Pancreas (tissue), 10 donors: ENCODE measurements around the gene COLEC11. TPM values are rescaled to one million over a fixed set of nuclear protein-coding genes. Genes with fewer than 3 reads are reported as not detected.

ENCODE experiments used
- ATAC-seq, 4 donors: fragments of 200-7000 bp; cut with Tn5 transposase; one replicate each; pipeline versions ENCODE4 v1.8.0 to v1.9.1; 2020; ENCODE audit warnings: mild to moderate bottlenecking in 4 of 4, moderate library complexity in 4 of 4
- DNase-seq, 6 donors: peaks; one replicate each; pipeline ENCODE4 v3.0.0-alpha.2; 2020
- FAIRE-seq: peaks from 2 replicates; lab custom pipeline; 2012; peaks lifted over from hg19 to GRCh38; lab: Jason Lieb, UNC
- H3K27ac ChIP-seq, 4 donors: fragments of 200-600 bp; sonication (generic); 1 replicate in 3 of 4; 2 replicates in 1 of 4; pipeline versions ENCODE4 v1.5.0 to v1.8.0; 2020
- H3K27me3 ChIP-seq, 4 donors: fragments of 200-600 bp; one replicate each; pipeline ENCODE4 v1.8.0; 2021
- H3K36me3 ChIP-seq, 3 donors: fragments of 200-600 bp; sonication (generic) in 1 of 3; one replicate each; pipeline versions ENCODE4 v1.5.0 to v1.8.0; 2020 to 2021
- H3K4me1 ChIP-seq, 3 donors: fragments of 200-600 bp; one replicate each; pipeline ENCODE4 v1.8.0; 2021
- H3K4me3 ChIP-seq, 4 donors: fragments of 200-600 bp; sonication (generic) in 2 of 4; one replicate each; pipeline versions ENCODE4 v1.5.0 to v1.8.0; 2020 to 2021
- H3K9me3 ChIP-seq, 4 donors: fragments of 200-600 bp; one replicate each; pipeline ENCODE4 v1.8.0; 2021
- CTCF ChIP-seq, 4 donors: fragments of 200-600 bp; sonication (generic) in 3 of 4; IDR thresholded peaks; one replicate each; pipeline versions ENCODE4 v1.5.0 to v1.8.0; 2021; ENCODE audit warnings: antibody characterized with exemption in 4 of 4
- WGBS, 2 donors: extraction: QIAGEN DNeasy Blood & Tissue Kit; methylation state at CpG; one replicate each; pipeline ENCODE4 v1.1.7; 2013; 5-methylcytosine and 5-hydroxymethylcytosine counted together
- intact Hi-C, 3 donors: fragments of 100-400 bp; cut with DNase I; formaldehyde crosslinking; loops; one replicate each; pipeline versions ENCODE4 v1.11.1 to v1.14.2; 2022
- polyA plus RNA-seq, 2 donors: library from polyadenylated mRNA; stranded (reverse); fragments of 200-250 nt; gene quantifications; one replicate each; pipeline ENCODE4 v1.2.3, GENCODE V29; 2013
- total RNA-seq, 6 donors: library from RNA; stranded (reverse); fragmentation: NEBNext Ultra II Directional in 4 of 6; extraction: Animal tissue kit (Norgen Biotek cat#: 25700) in 4 of 6; gene quantifications; one replicate each; pipeline versions ENCODE4 v1.2.1 to v1.2.4, GENCODE V29; 2021 to 2023
- donor health status: healthy with polysubstance abuse.
- donor health status: DM: no; HTN: no; CAD: no; lungs with moderate emphysema.
- donor health status: DM: no; HTN: no; CAD: no.
- donor health status: control.
- donor health status: control.
- donor health status: Bipolar disorder and iron deficiency.
- donor health status: DM: yes; HTN: yes; CAD: no.
- donor health status: DM: no; HTN: no; CAD: no.
- donor health status: DM: no; HTN: no; CAD: no.
- donor health status: DM: yes; HTN: yes; CAD: no.

Gene COLEC11
- total and polyA plus RNA-seq, 8 donors: 2.0 to 11.9 (median 3.5) TPM

- H3K9me3 ChIP-seq: no peaks in the 10 kb centered on the region
- H3K4me3 ChIP-seq: no peak overlapping the region
- TF ChIP-seq CTCF (IDR thresholded peaks at IDR 0.05): no peak
- FAIRE-seq: no peak
- ATAC-seq: no peak
- 50 to 58% methylated on average over 20 of the region's 20 CpGs for WGBS, 2 donors
- H3K36me3 ChIP-seq: no peaks in the 10 kb centered on the region
- DNase-seq: no peak
- intact Hi-C loops: no loop called here
- H3K4me1 ChIP-seq: peaks cover 0 to 7% (median 5%) of the 10 kb centered on the region in 3 donors
- H3K27ac ChIP-seq: no peak overlapping the region
- H3K27me3 ChIP-seq: no peaks in the 10 kb centered on the region
Measured at GRCh38 chr2:3650140-3650920, 55.4 kb downstream of the COLEC11 start.

DNA sequence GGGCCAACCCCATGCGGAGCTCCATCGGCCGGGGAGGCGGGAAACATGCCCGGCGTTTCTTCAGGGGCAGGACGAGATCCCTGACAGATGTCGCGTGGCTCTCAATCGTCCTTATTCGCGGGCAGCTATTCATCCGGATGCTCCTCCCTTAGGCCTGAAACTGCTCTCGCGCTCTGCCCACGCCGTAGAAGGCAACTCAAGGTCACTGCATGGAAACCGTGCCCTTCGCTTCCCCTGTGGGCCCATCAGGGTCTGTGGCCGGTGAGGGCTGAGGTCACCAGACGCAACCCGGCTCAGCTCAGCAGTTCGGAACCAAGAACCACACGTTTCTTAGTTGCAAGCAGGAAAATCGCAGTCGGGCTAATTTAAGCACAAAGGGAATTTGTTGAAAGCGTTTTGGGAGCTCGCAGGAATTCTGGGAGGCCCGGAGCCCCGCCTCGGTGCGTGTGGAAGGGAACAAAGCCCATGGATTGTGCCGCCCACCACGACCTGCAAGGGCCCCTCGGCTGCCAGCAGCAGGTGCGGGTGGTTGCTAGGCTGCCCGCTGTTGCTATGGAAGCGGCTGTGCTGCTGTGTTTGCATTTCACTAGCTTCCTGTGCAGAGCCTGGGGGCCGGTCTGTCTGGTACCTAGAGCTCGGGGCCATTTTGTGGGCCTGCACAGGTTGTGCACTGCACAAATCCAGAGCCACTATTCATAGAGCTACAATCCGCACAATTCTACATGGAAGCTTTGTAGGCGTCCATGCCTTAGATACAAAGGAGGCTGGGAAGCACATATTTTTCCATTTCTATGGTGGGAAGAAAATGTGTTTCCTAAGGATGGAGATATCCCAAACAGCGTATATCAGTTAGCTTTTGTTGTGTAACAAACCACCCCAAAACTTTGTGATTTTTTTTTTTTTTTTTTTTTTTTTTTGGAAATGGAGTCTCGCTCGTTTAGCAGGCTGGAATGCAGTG lies 57.1 kb downstream of the COLEC11 start:
- Histone ChIP-seq H3K36me3 (no peaks in the 10 kb centered on the region), H3K4me3 (peak overlapping the region in 2 of 4 donors; percentile 3 to 32), H3K27me3 (no peaks in the 10 kb centered on the region), H3K27ac (peak overlapping the region in 2 of 4 donors; percentile 27 to 47), H3K9me3 (no peaks in the 10 kb centered on the region), H3K4me1 (peaks cover 0 to 7% (median 5%) of the 10 kb centered on the region in 3 donors)
- DNase-seq: peak in 3 of 6 donors; percentile 49 to 64 (median 53)
- no peak for TF ChIP-seq CTCF (IDR thresholded peaks at IDR 0.05)
- 12 to 14% methylated on average over 45 of the region's 45 CpGs for WGBS, 2 donors
- no peak for FAIRE-seq
- intact Hi-C loops: no loop called here
- ATAC-seq: peak; percentile 61 to 81 (median 73)

GRCh38 chr2:3652896-3653625 lies 58.1 kb downstream of the COLEC11 start:
- DNase-seq (no peak), FAIRE-seq (no peak), ATAC-seq (no peak)
- intact Hi-C loops: no loop called here
- Histone ChIP-seq H3K36me3 (no peaks in the 10 kb centered on the region), H3K9me3 (no peaks in the 10 kb centered on the region), H3K27ac (no peak overlapping the region), H3K4me3 (no peak overlapping the region), H3K4me1 (peaks cover 0 to 7% (median 5%) of the 10 kb centered on the region in 3 donors), H3K27me3 (no peaks in the 10 kb centered on the region)
- 69 to 84% methylated on average over 9 of the region's 9 CpGs for WGBS, 2 donors
- TF ChIP-seq CTCF (IDR thresholded peaks at IDR 0.05): no peak

DNA sequence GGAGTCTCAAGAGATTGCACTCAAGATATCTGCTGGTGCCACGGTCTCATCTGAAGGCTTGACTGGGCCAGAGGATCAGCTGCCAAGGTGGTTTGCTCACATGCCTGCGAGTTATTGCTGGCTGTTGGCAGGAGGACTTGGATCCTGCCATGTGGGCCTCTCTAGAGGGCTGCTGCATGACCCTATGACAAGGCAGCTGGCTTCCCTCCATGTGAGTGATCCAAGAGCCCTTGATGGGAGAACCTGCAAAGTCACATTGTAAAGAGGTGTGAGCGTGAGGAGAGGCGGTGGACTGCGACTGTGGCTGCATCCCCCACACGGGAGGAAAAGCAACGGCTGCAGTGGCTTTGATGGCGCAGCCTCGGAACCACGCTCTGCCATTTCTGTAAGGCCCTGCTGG lies 59.1 kb downstream of the COLEC11 start:
- Histone ChIP-seq H3K27ac (no peak overlapping the region), H3K36me3 (no peaks in the 10 kb centered on the region), H3K9me3 (no peaks in the 10 kb centered on the region), H3K27me3 (no peaks in the 10 kb centered on the region), H3K4me1 (peaks cover 0 to 7% (median 5%) of the 10 kb centered on the region in 3 donors), H3K4me3 (no peak overlapping the region)
- TF ChIP-seq CTCF (IDR thresholded peaks at IDR 0.05): no peak
- FAIRE-seq: no peak
- 79 to 91% methylated on average over 10 of the region's 10 CpGs for WGBS, 2 donors
- ATAC-seq: no peak
- intact Hi-C loops: no loop called here
- DNase-seq: peak in 1 of 6 donors; percentile 20
